ENCODE data around the gene CSNK2A2. TPM values are rescaled to one million over a fixed set of nuclear protein-coding genes. Genes with fewer than 3 reads are reported as not detected.
A peak's percentile ranks its signal among the peaks of the same experiment; 100 is the strongest.

The CSNK2A2 gene
- total RNA-seq, 1 donor from 2014 or later: 87.6 TPM

GRCh38 chr16:58200004-58200797 lies 2.3 kb upstream of the CSNK2A2 start:
- H3K27ac Mint-ChIP-seq (ENCODE audit: unreplicated experiment): no peak overlapping the region
- peaks cover 6% of the 10 kb centered on the region for H3K9me3 Mint-ChIP-seq (ENCODE audit: unreplicated experiment)
- TF ChIP-seq CTCF (IDR thresholded peaks at IDR 0.05; ENCODE audit: partially characterized antibody, unreplicated experiment): no peak
- H3K4me1 Mint-ChIP-seq (ENCODE audit: low read depth, unreplicated experiment): peaks cover 6% of the 10 kb centered on the region
- H3K27me3 Mint-ChIP-seq (ENCODE audit: unreplicated experiment): peaks cover 12% of the 10 kb centered on the region
- DNase-seq: no peak
- H3K4me3 Mint-ChIP-seq (ENCODE audit: unreplicated experiment): no peak overlapping the region
- no peaks in the 10 kb centered on the region for H3K36me3 Mint-ChIP-seq (ENCODE audit: unreplicated experiment)

GRCh38 chr16:58198803-58199411 lies 1.0 kb upstream of the CSNK2A2 start:
- Mint-ChIP-seq H3K27ac (ENCODE audit: unreplicated experiment) (no peak overlapping the region), H3K36me3 (ENCODE audit: unreplicated experiment) (no peaks in the 10 kb centered on the region), H3K9me3 (ENCODE audit: unreplicated experiment) (peaks cover 6% of the 10 kb centered on the region), H3K27me3 (ENCODE audit: unreplicated experiment) (peaks cover 12% of the 10 kb centered on the region), H3K4me1 (ENCODE audit: low read depth, unreplicated experiment) (peaks cover 6% of the 10 kb centered on the region), H3K4me3 (ENCODE audit: unreplicated experiment) (peak overlapping the region; percentile 84)
- no peak for TF ChIP-seq CTCF (IDR thresholded peaks at IDR 0.05; ENCODE audit: partially characterized antibody, unreplicated experiment)
- no peak for DNase-seq

- H3K4me3 Mint-ChIP-seq (ENCODE audit: unreplicated experiment): peak overlapping the region; percentile 89
- H3K9me3 Mint-ChIP-seq (ENCODE audit: unreplicated experiment): peaks cover 6% of the 10 kb centered on the region
- peaks cover 6% of the 10 kb centered on the region for H3K4me1 Mint-ChIP-seq (ENCODE audit: low read depth, unreplicated experiment)
- H3K27ac Mint-ChIP-seq (ENCODE audit: unreplicated experiment): peak overlapping the region; percentile 18
- no peaks in the 10 kb centered on the region for H3K36me3 Mint-ChIP-seq (ENCODE audit: unreplicated experiment)
- peaks cover 12% of the 10 kb centered on the region for H3K27me3 Mint-ChIP-seq (ENCODE audit: unreplicated experiment)
- peak; percentile 24 for DNase-seq
- TF ChIP-seq CTCF (IDR thresholded peaks at IDR 0.05; ENCODE audit: partially characterized antibody, unreplicated experiment): no peak
Measured at GRCh38 chr16:58197314-58198012, 443 bp downstream of the CSNK2A2 start.

GRCh38 chr16:58196898-58197313 lies 1.0 kb downstream of the CSNK2A2 start:
- no peak for DNase-seq
- H3K27me3 Mint-ChIP-seq (ENCODE audit: unreplicated experiment): peaks cover 12% of the 10 kb centered on the region

More at GRCh38 chr16:58196898-58197313, 1.0 kb downstream of the CSNK2A2 start:
- Mint-ChIP-seq H3K4me3 (ENCODE audit: unreplicated experiment) (peak overlapping the region; percentile 89), H3K36me3 (ENCODE audit: unreplicated experiment) (no peaks in the 10 kb centered on the region), H3K27ac (ENCODE audit: unreplicated experiment) (peak overlapping the region; percentile 18), H3K9me3 (ENCODE audit: unreplicated experiment) (peaks cover 6% of the 10 kb centered on the region), H3K4me1 (ENCODE audit: low read depth, unreplicated experiment) (peaks cover 6% of the 10 kb centered on the region)
- no peak for TF ChIP-seq CTCF (IDR thresholded peaks at IDR 0.05; ENCODE audit: partially characterized antibody, unreplicated experiment)

Data from glutamatergic neuron (in vitro differentiated cells).